SU-DHL-6 (cell line): ENCODE data around the gene SGCD.

Experiments used
- H2AFZ ChIP-seq: fragments of 200-600 bp; sonication (generic); 2 replicates; pipeline ENCODE4 v1.6.1; 2014; ENCODE audit warnings: low read depth, mild to moderate bottlenecking, moderate library complexity, mixed read lengths, antibody characterized with exemption, low read length; ENCODE audit not compliant: severe bottlenecking
- H3F3A ChIP-seq: fragments of 200-600 bp; shearing (Covaris generic); 2 replicates; pipeline ENCODE4 v1.6.0; 2016; ENCODE audit warnings: antibody characterized with exemption, mild to moderate bottlenecking; ENCODE audit not compliant: insufficient read depth
- H3K27ac ChIP-seq: fragments of 200-600 bp; sonication (generic); 2 replicates; pipeline ENCODE4 v1.5.1; 2016; ENCODE audit warnings: low read depth, mild to moderate bottlenecking, low read length, moderate library complexity, mixed read lengths
- H3K27me3 ChIP-seq: fragments of 200-600 bp; sonication (generic), shearing (Covaris generic); 2 replicates; pipeline ENCODE4 v1.6.0; 2014; ENCODE audit warnings: mild to moderate bottlenecking, low read length
- H3K36me3 ChIP-seq: fragments of 200-600 bp; sonication (generic); 2 replicates; pipeline ENCODE4 v1.6.1; 2014; ENCODE audit warnings: mild to moderate bottlenecking, low read length, mixed read lengths
- H3K4me2 ChIP-seq: fragments of 300-600, 200-600 bp; shearing (Covaris generic), sonication (generic); 2 replicates; pipeline ENCODE4 v1.6.0; 2014; ENCODE audit warnings: low read length, low read depth, mild to moderate bottlenecking; ENCODE audit not compliant: poor library complexity, severe bottlenecking
- H3K4me3 ChIP-seq: fragments of 200-600 bp; sonication (generic); 2 replicates; pipeline ENCODE4 v1.5.1; 2014; ENCODE audit warnings: antibody characterized with exemption, low read length, mild to moderate bottlenecking, mixed read lengths; ENCODE audit not compliant: insufficient read depth, poor library complexity, severe bottlenecking
- H3K79me2 ChIP-seq: fragments of 200-600 bp; sonication (generic); 2 replicates; pipeline ENCODE4 v1.6.1; 2014; ENCODE audit warnings: mild to moderate bottlenecking, low read length, moderate library complexity; ENCODE audit not compliant: insufficient read depth
- H3K9ac ChIP-seq: fragments of 200-600 bp; sonication (generic); 2 replicates; pipeline ENCODE4 v1.7.0; 2014; ENCODE audit warnings: mild to moderate bottlenecking, low read length
- H3K9me2 ChIP-seq: fragments of 200-600 bp; sonication (generic); replicated peaks from 2 replicates; pipeline ENCODE4 v1.6.1; 2014; ENCODE audit warnings: low read length; ENCODE audit not compliant: insufficient read depth
- H3K9me3 ChIP-seq: fragments of 200-600 bp; sonication (generic); 2 replicates; pipeline ENCODE4 v1.6.1; 2014; ENCODE audit warnings: low read length, mixed read lengths; ENCODE audit not compliant: insufficient read depth
- H4K20me1 ChIP-seq: fragments of 200-600 bp; sonication (generic); 2 replicates; pipeline ENCODE4 v1.6.1; 2014; ENCODE audit warnings: low read depth, mild to moderate bottlenecking, antibody characterized with exemption, low read length, moderate library complexity, mixed read lengths
- EZH2phosphoT487 ChIP-seq: fragments of 200-600 bp; sonication (generic), shearing (Covaris generic); conservative IDR thresholded peaks from 2 replicates; pipeline ENCODE4 v1.6.1; 2018; ENCODE audit warnings: mild to moderate bottlenecking, antibody characterized with exemption, low read length, moderate library complexity, mixed read lengths
- TF ChIP-seq, protein P1 (sequence below): fragments of 200-600 bp; sonication (generic); IDR thresholded peaks from one replicate; pipeline ENCODE4 v1.5.1; 2017; ENCODE audit warnings: antibody characterized with exemption, mild to moderate bottlenecking, low read length, moderate library complexity; ENCODE audit not compliant: insufficient read depth, poor library complexity, severe bottlenecking

Gene SGCD

DNA sequence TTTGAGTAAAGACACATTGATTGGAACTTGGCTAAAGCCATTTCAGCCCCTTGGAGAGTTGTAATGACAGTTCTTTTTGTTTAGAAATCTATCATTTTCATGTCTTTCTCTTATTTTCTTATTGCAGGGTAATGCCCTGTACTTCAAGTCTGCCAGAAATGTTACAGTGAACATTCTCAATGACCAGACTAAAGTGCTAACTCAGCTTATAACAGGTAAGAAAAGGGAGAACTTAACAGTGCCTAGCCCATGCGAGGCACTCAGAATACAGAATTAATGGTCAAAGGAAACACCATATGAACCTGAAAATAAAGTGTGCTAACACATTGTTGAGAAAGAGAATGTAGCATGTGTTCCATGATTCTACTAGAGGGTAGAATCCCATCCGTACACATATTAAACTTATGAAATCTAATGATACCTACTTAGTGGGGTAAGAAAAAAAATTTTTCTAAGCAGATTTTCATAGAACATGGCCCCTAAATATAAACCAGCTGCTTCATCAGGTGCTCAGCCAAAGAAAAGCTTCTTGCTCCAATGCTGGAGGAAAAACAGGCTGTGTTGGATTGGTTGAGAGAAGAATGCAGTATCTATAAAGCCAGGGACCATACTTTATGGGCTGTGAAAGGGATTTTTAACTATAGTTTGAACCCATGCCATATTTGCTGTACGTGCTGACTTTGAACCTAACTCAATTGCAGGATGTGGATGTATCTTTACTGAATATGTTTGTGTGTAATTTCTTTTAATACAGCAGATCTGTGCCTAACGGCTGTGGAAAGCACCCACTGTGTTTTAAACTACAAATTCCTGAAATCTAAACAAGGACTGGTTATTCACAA, 262.4 kb downstream of the SGCD start:
- TF ChIP-seq EZH2phosphoT487 = no peak
- TF ChIP-seq, protein P1, sequence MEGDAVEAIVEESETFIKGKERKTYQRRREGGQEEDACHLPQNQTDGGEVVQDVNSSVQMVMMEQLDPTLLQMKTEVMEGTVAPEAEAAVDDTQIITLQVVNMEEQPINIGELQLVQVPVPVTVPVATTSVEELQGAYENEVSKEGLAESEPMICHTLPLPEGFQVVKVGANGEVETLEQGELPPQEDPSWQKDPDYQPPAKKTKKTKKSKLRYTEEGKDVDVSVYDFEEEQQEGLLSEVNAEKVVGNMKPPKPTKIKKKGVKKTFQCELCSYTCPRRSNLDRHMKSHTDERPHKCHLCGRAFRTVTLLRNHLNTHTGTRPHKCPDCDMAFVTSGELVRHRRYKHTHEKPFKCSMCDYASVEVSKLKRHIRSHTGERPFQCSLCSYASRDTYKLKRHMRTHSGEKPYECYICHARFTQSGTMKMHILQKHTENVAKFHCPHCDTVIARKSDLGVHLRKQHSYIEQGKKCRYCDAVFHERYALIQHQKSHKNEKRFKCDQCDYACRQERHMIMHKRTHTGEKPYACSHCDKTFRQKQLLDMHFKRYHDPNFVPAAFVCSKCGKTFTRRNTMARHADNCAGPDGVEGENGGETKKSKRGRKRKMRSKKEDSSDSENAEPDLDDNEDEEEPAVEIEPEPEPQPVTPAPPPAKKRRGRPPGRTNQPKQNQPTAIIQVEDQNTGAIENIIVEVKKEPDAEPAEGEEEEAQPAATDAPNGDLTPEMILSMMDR = no peak
- Histone ChIP-seq H3K4me3 (no peak overlapping the region), H3K9me2 (no peaks in the 10 kb centered on the region), H3K27me3 (no peaks in the 10 kb centered on the region), H3K4me2 (no peak overlapping the region), H3F3A (no peaks in the 10 kb centered on the region), H3K27ac (no peak overlapping the region), H4K20me1 (no peaks in the 10 kb centered on the region), H3K9me3 (no peaks in the 10 kb centered on the region), H2AFZ (no peak overlapping the region), H3K36me3 (no peaks in the 10 kb centered on the region), H3K79me2 (no peaks in the 10 kb centered on the region), H3K9ac (no peak overlapping the region)

DNA sequence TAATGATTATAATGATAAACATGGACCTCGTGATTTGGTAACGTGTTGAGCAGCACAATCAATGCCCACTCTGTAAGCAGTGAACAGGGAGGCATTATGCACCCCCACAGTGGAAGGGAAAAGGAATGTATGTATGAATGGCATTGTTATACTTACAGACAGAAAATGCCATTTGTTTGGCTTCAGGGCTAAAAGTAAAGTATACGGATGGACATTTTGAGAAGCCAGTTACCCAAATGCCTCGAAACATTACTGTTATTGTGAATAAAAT, 262.9 kb downstream of the SGCD start:
- no peaks in the 10 kb centered on the region for H4K20me1 ChIP-seq
- H3K79me2 ChIP-seq = no peaks in the 10 kb centered on the region
- no peak overlapping the region for H2AFZ ChIP-seq
- H3K9me2 ChIP-seq = no peaks in the 10 kb centered on the region
- TF ChIP-seq, protein P1 = no peak
- TF ChIP-seq EZH2phosphoT487 = no peak
- no peaks in the 10 kb centered on the region for H3K9me3 ChIP-seq
- H3K4me3 ChIP-seq = no peak overlapping the region
- H3K4me2 ChIP-seq = no peak overlapping the region
- no peak overlapping the region for H3K9ac ChIP-seq
- no peak overlapping the region for H3K27ac ChIP-seq
- H3K27me3 ChIP-seq = no peaks in the 10 kb centered on the region
- H3K36me3 ChIP-seq = no peaks in the 10 kb centered on the region
- no peaks in the 10 kb centered on the region for H3F3A ChIP-seq

DNA sequence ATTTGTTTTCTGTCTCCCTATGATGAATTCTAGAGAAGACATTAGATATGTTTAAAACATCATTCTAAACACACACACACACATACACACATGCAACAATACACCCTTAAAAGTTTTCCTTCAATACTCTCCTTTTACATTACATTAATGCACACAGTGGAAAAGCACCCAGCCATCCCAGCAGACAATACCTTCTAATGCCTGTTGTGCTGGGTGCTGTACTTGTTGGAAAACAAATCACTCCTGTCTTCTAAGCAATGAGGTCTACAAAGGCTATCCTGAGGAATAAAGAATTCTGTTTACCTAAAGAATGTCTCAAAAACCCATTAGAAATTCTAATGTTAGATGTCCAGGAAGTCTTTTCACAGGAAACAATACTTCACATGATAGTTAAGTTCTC, 264.0 kb downstream of the SGCD start:
- Histone ChIP-seq H3K9me2 (no peaks in the 10 kb centered on the region), H3K9ac (no peak overlapping the region), H3K4me2 (no peak overlapping the region), H3K79me2 (no peaks in the 10 kb centered on the region), H2AFZ (no peak overlapping the region), H3F3A (no peaks in the 10 kb centered on the region), H3K27ac (no peak overlapping the region), H3K9me3 (no peaks in the 10 kb centered on the region), H3K27me3 (no peaks in the 10 kb centered on the region), H3K4me3 (no peak overlapping the region), H3K36me3 (no peaks in the 10 kb centered on the region), H4K20me1 (no peaks in the 10 kb centered on the region)
- TF ChIP-seq, protein P1 = no peak
- no peak for TF ChIP-seq EZH2phosphoT487
